B cell (primary cell): ENCODE measurements around the gene RAD9B. TPM values are rescaled to one million over a fixed set of nuclear protein-coding genes. Genes with fewer than 3 reads are reported as not detected.
A peak's percentile ranks its signal among the peaks of the same experiment; 100 is the strongest.

Experiments used
- ATAC-seq: fragments of 200-7000 bp; cut with Tn5 transposase; one replicate; pipeline ENCODE4 v1.10.0; 2021; ENCODE audit warnings: low read depth, mild to moderate bottlenecking, moderate number of reproducible peaks, moderate library complexity
- CTCF ChIA-PET: fragments of 350-600 bp; sonication (Branson Sonifier 250); formaldehyde crosslinking; loops from one replicate; lab custom pipeline; 2021; ENCODE audit warnings: antibody characterized with exemption, inconsistent platforms; lab: Charles Lee
- POLR2A ChIA-PET: fragments of 350-600 bp; sonication (Branson Sonifier 250); formaldehyde crosslinking; loops from one replicate; lab custom pipeline; 2021; ENCODE audit warnings: antibody characterized with exemption; lab: Charles Lee
- DNase-seq: peaks from one replicate; pipeline ENCODE4 v3.0.0; 2013
- H2AFZ ChIP-seq: 2 replicates; pipeline ENCODE4 v1.6.1; 2012; ENCODE audit warnings: mild to moderate bottlenecking, low read depth, low read length; ENCODE audit not compliant: insufficient read depth, poor library complexity, severe bottlenecking
- H3K27ac ChIP-seq, 2 donors: 1 replicate in 1 of 2; 2 replicates in 1 of 2; pipeline ENCODE4 v1.5.1; 2012 to 2013; ENCODE audit warnings: low read length in 2 of 2, mild to moderate bottlenecking in 2 of 2, moderate library complexity in 1 of 2
- H3K27me3 ChIP-seq, 4 experiments: fragments of 200-600 bp in 1 of 4; sonication (generic) in 1 of 4; replicated peaks in 1 of 4; 1 replicate in 2 of 4; 2 replicates in 2 of 4; pipeline versions ENCODE4 v1.6.1 to v1.7.0; 2013 to 2016; ENCODE audit warnings: low read length in 3 of 4, mild to moderate bottlenecking in 2 of 4, mixed read lengths in 1 of 4, moderate library complexity in 1 of 4; ENCODE audit not compliant: insufficient read depth in 4 of 4, control insufficient read depth in 3 of 4; ENCODE audit errors: control extremely low read depth in 1 of 4
- H3K36me3 ChIP-seq, 2 experiments: replicated peaks in 1 of 2; 1 replicate in 1 of 2; 2 replicates in 1 of 2; pipeline versions ENCODE4 v1.6.1 to v1.7.1; 2013; ENCODE audit warnings: low read length in 1 of 2; ENCODE audit not compliant: insufficient read depth in 2 of 2, control insufficient read depth in 1 of 2; ENCODE audit errors: control extremely low read depth in 1 of 2, extremely low read depth in 1 of 2
- H3K4me1 ChIP-seq, 2 donors: fragments of 200-600 bp in 1 of 2; sonication (generic) in 1 of 2; 1 replicate in 1 of 2; 2 replicates in 1 of 2; pipeline versions ENCODE4 v1.5.1 to v1.6.1; 2013 to 2017; ENCODE audit warnings: low read length in 2 of 2; ENCODE audit not compliant: control insufficient read depth in 2 of 2, insufficient read depth in 2 of 2
- H3K4me2 ChIP-seq: replicated peaks from 2 replicates; pipeline ENCODE3; 2012; ENCODE audit warnings: mild to moderate bottlenecking, low read depth, low read length; ENCODE audit not compliant: poor library complexity, severe bottlenecking
- H3K4me3 ChIP-seq, 5 experiments: fragments of 200-600 bp in 1 of 5; sonication (generic) in 1 of 5; 1 replicate in 3 of 5; 2 replicates in 2 of 5; pipeline versions ENCODE4 v1.5.1 to v1.7.0; 2011 to 2016; ENCODE audit warnings: low read length in 4 of 5, mild to moderate bottlenecking in 4 of 5, low read depth in 2 of 5, control low read depth in 1 of 5, moderate library complexity in 1 of 5; ENCODE audit not compliant: insufficient read depth in 1 of 5; ENCODE audit errors: control extremely low read depth in 1 of 5, extremely low read depth in 1 of 5
- H3K79me2 ChIP-seq: fragments of 200-600 bp; sonication (generic); one replicate; pipeline ENCODE4 v1.6.0; 2016; ENCODE audit warnings: low read length; ENCODE audit not compliant: control insufficient read depth, insufficient read depth
- H3K9ac ChIP-seq: fragments of 200-600 bp; sonication (generic); 2 replicates; pipeline ENCODE4 v1.6.1; 2017; ENCODE audit warnings: mild to moderate bottlenecking, low read length, moderate library complexity
- H3K9me3 ChIP-seq, 3 donors: one replicate each; pipeline versions ENCODE4 v1.6.1 to v1.7.1; 2013; ENCODE audit warnings: low read length in 2 of 3; ENCODE audit not compliant: control insufficient read depth in 2 of 3, insufficient read depth in 1 of 3; ENCODE audit errors: control extremely low read depth in 1 of 3
- H4K20me1 ChIP-seq: 2 replicates; pipeline ENCODE4 v1.6.0; 2012; ENCODE audit warnings: mild to moderate bottlenecking, low read length; ENCODE audit not compliant: insufficient read depth, control insufficient read depth, poor library complexity, severe bottlenecking
- H3K27ac Mint-ChIP-seq: one replicate; pipeline ENCODE4 v1.8.0; 2021; ENCODE audit warnings: mixed read lengths
- H3K27me3 Mint-ChIP-seq: one replicate; pipeline ENCODE4 v1.8.0; 2021; ENCODE audit warnings: mixed read lengths
- H3K4me1 Mint-ChIP-seq: one replicate; pipeline ENCODE4 v1.8.0; 2021; ENCODE audit warnings: mixed read lengths
- H3K4me3 Mint-ChIP-seq: one replicate; pipeline ENCODE4 v1.8.0; 2021; ENCODE audit warnings: mixed read lengths
- H3K9me3 Mint-ChIP-seq: one replicate; pipeline ENCODE4 v1.8.0; 2022; ENCODE audit warnings: mixed read lengths; ENCODE audit not compliant: insufficient read depth
- EZH2 ChIP-seq: IDR thresholded peaks from 2 replicates; pipeline ENCODE4 v1.6.1; 2012; ENCODE audit warnings: borderline replicate concordance, low read depth, mild to moderate bottlenecking, moderate library complexity, low read length; ENCODE audit not compliant: insufficient read depth, poor library complexity, severe bottlenecking
- WGBS: methylation state at CpG from one replicate; pipeline ENCODE4 v1.1.5; 2013; ENCODE audit warnings: missing lambda C conversion rate; ENCODE audit not compliant: insufficient coverage; 5-methylcytosine and 5-hydroxymethylcytosine counted together
- intact Hi-C: fragments of 100-400 bp; cut with micrococcal nuclease; formaldehyde crosslinking; loops from one replicate; pipeline ENCODE4 v1.10.0; 2022
- polyA plus RNA-seq: library from polyadenylated mRNA; depleted of rRNA; stranded (reverse); fragments of >200 nt; gene quantifications from 2 replicates; pipeline ENCODE4 v1.2.3, GENCODE V29; 2012
- total RNA-seq, 2 donors: library from RNA; stranded (reverse); fragments of 120-200 nt in 1 of 2; gene quantifications; 1 replicate in 1 of 2; 2 replicates in 1 of 2; pipeline versions ENCODE4 v1.2.3 to v1.2.4, GENCODE V29; 2013 to 2022
- TF ChIP-seq, protein P1 (sequence below): fragments of 200-600 bp; IDR thresholded peaks from one replicate; pipeline ENCODE4 v1.8.0; 2022; ENCODE audit warnings: antibody characterized with exemption, mild to moderate bottlenecking

RAD9B gene
- total and polyA plus RNA-seq, 2 donors (not counting 1 experiment from before 2014, with no cell fraction given) = 0.75 to 1.5 TPM

DNA sequence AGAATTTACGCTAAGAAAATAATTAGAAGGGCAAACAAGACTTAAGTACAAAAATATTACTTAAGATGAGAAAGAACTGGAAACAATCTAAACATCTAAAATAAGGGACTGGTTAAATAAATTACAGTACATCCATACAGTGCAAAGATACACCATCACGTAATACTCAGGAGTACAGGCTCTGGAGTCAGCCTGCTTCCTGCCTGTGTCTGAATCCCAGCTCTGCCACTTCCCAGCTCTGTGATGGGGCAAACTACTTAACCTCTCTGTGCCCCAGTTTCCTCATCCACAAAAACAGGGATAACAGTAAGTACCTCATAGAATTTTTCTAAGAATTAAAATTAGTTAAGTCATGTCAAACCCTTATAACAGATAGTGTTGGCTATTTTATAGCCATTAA, 45.0 kb downstream of the RAD9B start:
- H3K9me3 Mint-ChIP-seq = no peaks in the 10 kb centered on the region
- H3K4me1 Mint-ChIP-seq = peaks cover 37% of the 10 kb centered on the region
- Histone ChIP-seq H3K36me3 (peaks cover 16 to 61% of the 10 kb centered on the region in 2 experiments), H3K4me1 (peaks cover 2 to 13% of the 10 kb centered on the region in 2 donors), H3K9me3 (no peaks in the 10 kb centered on the region), H3K27ac (peak overlapping the region in 1 of 2 donors; percentile 17), H2AFZ (no peak overlapping the region), H3K27me3 (no peaks in the 10 kb centered on the region), H3K4me2 (no peak overlapping the region), H3K79me2 (peaks cover 98% of the 10 kb centered on the region), H4K20me1 (peaks cover 44% of the 10 kb centered on the region), H3K4me3 (no peak overlapping the region), H3K9ac (no peak overlapping the region)
- H3K27me3 Mint-ChIP-seq = no peaks in the 10 kb centered on the region
- WGBS = no CpG with 5 or more reads among the region's 2 CpGs
- H3K27ac Mint-ChIP-seq = no peak overlapping the region
- TF ChIP-seq EZH2 = no peak
- TF ChIP-seq, protein P1, sequence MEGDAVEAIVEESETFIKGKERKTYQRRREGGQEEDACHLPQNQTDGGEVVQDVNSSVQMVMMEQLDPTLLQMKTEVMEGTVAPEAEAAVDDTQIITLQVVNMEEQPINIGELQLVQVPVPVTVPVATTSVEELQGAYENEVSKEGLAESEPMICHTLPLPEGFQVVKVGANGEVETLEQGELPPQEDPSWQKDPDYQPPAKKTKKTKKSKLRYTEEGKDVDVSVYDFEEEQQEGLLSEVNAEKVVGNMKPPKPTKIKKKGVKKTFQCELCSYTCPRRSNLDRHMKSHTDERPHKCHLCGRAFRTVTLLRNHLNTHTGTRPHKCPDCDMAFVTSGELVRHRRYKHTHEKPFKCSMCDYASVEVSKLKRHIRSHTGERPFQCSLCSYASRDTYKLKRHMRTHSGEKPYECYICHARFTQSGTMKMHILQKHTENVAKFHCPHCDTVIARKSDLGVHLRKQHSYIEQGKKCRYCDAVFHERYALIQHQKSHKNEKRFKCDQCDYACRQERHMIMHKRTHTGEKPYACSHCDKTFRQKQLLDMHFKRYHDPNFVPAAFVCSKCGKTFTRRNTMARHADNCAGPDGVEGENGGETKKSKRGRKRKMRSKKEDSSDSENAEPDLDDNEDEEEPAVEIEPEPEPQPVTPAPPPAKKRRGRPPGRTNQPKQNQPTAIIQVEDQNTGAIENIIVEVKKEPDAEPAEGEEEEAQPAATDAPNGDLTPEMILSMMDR = no peak
- no peak for DNase-seq
- intact Hi-C loops = loop anchor here (5.0 kb wide), 1 partner anchor 35 kb away; the partner anchor contains the start of gene PPTC7
- CTCF ChIA-PET = interaction anchor here (8.9 kb wide), 1 partner anchor 54 kb away, joined by 274 read pairs; no protein-coding TSS in a partner anchor
- H3K4me3 Mint-ChIP-seq = no peak overlapping the region
- no peak for ATAC-seq
- POLR2A ChIA-PET = no interaction called here

DNA sequence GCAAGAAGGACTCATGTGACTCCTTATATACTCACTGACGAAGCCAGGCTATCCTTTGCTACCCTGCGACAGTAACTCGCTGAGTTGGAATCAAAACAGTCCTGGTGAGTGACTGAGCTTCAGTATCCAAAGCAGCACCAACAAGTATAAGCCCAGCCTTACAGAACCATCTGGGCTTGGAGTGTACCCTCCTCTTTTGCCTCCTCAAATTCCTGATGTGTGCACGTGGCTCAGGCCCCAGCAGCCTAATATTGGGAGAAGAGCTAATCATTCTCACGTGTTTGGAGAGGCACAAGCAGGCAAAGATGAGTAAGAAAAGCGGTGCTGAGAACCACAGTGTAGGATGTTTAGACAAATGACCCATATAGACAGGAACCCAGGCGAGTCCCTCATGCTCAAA, 46.5 kb downstream of the RAD9B start:
- ChIA-PET POLR2A (interaction anchor here (0.6 kb wide), 2 partner anchors 14 to 78 kb away, joined by 6 to 8 read pairs; no protein-coding TSS in a partner anchor), CTCF (interaction anchor here (0.9 to 8.9 kb wide), 7 partner anchors 11 to 339 kb away, joined by 3 to 274 read pairs (median 4); partner anchors contain the start of gene ARPC3)
- H3K27me3 ChIP-seq = no peaks in the 10 kb centered on the region
- H3K4me2 ChIP-seq = no peak overlapping the region
- H3K9ac ChIP-seq = no peak overlapping the region
- H3K27me3 Mint-ChIP-seq = no peaks in the 10 kb centered on the region
- intact Hi-C loops = loop anchor here (5.0 kb wide), 1 partner anchor 34 kb away; the partner anchor contains the start of gene PPTC7
- WGBS = 100% methylated on average over 4 of the region's 7 CpGs
- H3K4me3 ChIP-seq = no peak overlapping the region
- H3K36me3 ChIP-seq = peaks cover 12 to 55% of the 10 kb centered on the region in 2 experiments
- H3K4me3 Mint-ChIP-seq = no peak overlapping the region
- H3K79me2 ChIP-seq = peaks cover 98% of the 10 kb centered on the region
- no peak overlapping the region for H2AFZ ChIP-seq
- TF ChIP-seq, protein P1 = no peak
- no peak for TF ChIP-seq EZH2
- no peak overlapping the region for H3K27ac Mint-ChIP-seq
- H3K4me1 Mint-ChIP-seq = peaks cover 26% of the 10 kb centered on the region
- DNase-seq = no peak
- H3K9me3 Mint-ChIP-seq = no peaks in the 10 kb centered on the region
- H3K4me1 ChIP-seq = peaks cover 3 to 5% of the 10 kb centered on the region in 2 donors
- no peak overlapping the region for H3K27ac ChIP-seq
- H4K20me1 ChIP-seq = peaks cover 51% of the 10 kb centered on the region
- no peaks in the 10 kb centered on the region for H3K9me3 ChIP-seq
- no peak for ATAC-seq
